ENCODE results near the gene TEX48. TPM values are rescaled to one million over a fixed set of nuclear protein-coding genes. Genes with fewer than 3 reads are reported as not detected.

TEX48 gene
- total RNA-seq, 1 experiment from 2014 or later = not detected

DNA sequence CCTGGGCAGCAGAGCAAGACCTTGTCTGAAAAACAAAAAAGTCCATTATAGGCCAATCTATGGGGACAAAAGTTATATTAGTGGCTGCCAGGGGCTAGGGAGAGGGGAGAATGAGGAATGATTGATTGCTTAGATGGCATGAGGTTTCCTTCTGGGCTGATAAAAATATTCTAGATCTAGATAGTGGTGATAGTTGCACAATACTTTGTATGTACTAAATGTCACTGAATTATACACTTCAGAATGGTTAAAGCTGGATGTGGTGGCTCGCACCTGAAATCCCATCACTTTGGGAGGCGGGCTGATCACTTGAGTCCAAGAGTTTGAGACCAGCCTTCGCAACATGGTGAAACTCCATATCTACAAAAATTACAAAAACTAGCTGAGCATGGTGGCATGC, 42.8 kb upstream of the TEX48 start:
- CTCF ChIA-PET = no interaction called here
- intact Hi-C loops (cut with micrococcal nuclease; ENCODE audit: unreplicated experiment) = no loop called here
- BruUV-seq (replicated peaks) = no TSS peak
- TF ChIP-seq CTCF (IDR thresholded peaks at IDR 0.05; ENCODE audit: unreplicated experiment) = no peak
- H3K4me3 Mint-ChIP-seq (ENCODE audit: low read depth, unreplicated experiment) = no peak overlapping the region
- no peaks in the 10 kb centered on the region for H3K27me3 Mint-ChIP-seq (ENCODE audit: unreplicated experiment)
- DNase-seq = no peak
- H3K36me3 Mint-ChIP-seq (ENCODE audit: insufficient read depth, unreplicated experiment) = peaks cover 6% of the 10 kb centered on the region
- peaks cover 10% of the 10 kb centered on the region for H3K4me1 Mint-ChIP-seq (ENCODE audit: low read depth, unreplicated experiment)
- no peak overlapping the region for H3K27ac Mint-ChIP-seq (ENCODE audit: unreplicated experiment)
- H3K9me3 Mint-ChIP-seq (ENCODE audit: low read depth, unreplicated experiment) = no peaks in the 10 kb centered on the region

GRCh38 chr9:114723931-114724330, 41.9 kb upstream of the TEX48 start:
- no peak for DNase-seq
- no peaks in the 10 kb centered on the region for H3K9me3 Mint-ChIP-seq (ENCODE audit: low read depth, unreplicated experiment)
- H3K27ac Mint-ChIP-seq (ENCODE audit: unreplicated experiment) = no peak overlapping the region
- H3K36me3 Mint-ChIP-seq (ENCODE audit: insufficient read depth, unreplicated experiment) = peaks cover 6% of the 10 kb centered on the region
- no peaks in the 10 kb centered on the region for H3K27me3 Mint-ChIP-seq (ENCODE audit: unreplicated experiment)
- CTCF ChIA-PET = interaction anchor here (0.6 kb wide), 1 partner anchor 43 kb away, joined by 3 read pairs; no protein-coding TSS in a partner anchor
- BruUV-seq (replicated peaks) = no TSS peak
- H3K4me1 Mint-ChIP-seq (ENCODE audit: low read depth, unreplicated experiment) = peaks cover 17% of the 10 kb centered on the region
- TF ChIP-seq CTCF (IDR thresholded peaks at IDR 0.05; ENCODE audit: unreplicated experiment) = no peak
- H3K4me3 Mint-ChIP-seq (ENCODE audit: low read depth, unreplicated experiment) = no peak overlapping the region
- intact Hi-C loops (cut with micrococcal nuclease; ENCODE audit: unreplicated experiment) = no loop called here

DNA sequence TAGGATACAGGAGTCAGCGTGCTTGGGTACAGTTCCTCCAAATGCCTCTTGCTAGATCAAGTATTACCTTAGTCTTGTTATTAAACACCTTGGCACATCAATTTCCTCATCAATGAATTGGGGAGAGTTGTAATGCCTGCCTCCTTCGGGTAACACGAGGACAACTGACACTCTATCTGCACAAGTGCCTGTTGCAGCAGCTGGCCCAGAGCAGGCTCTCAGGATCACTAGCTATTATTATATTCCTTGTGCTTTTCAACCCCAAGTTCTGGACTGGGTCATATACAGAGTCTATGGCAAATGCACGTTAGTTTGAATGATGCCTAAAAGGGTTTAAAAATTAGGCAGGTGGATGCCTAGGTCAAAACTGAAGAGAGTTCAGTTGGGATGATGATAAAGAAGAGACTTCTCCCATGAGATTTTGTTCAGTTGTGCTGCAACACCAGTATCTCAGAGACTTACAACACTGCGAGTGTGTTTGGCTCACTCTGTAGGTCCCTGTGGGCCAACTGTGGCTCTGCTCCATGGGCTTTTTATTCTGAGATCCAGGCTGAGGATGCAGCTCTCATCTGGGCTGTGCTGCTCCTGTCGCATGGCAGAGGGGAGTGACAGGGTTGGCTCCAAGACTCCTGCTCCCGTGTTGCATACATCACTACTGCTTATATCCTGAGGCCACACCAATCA, 41.1 kb upstream of the TEX48 start:
- Mint-ChIP-seq H3K9me3 (ENCODE audit: low read depth, unreplicated experiment) (peaks cover 4% of the 10 kb centered on the region), H3K4me3 (ENCODE audit: low read depth, unreplicated experiment) (no peak overlapping the region), H3K4me1 (ENCODE audit: low read depth, unreplicated experiment) (peaks cover 25% of the 10 kb centered on the region), H3K27ac (ENCODE audit: unreplicated experiment) (no peak overlapping the region), H3K36me3 (ENCODE audit: insufficient read depth, unreplicated experiment) (peaks cover 6% of the 10 kb centered on the region), H3K27me3 (ENCODE audit: unreplicated experiment) (peaks cover 6% of the 10 kb centered on the region)
- intact Hi-C loops (cut with micrococcal nuclease; ENCODE audit: unreplicated experiment) = no loop called here
- no peak for DNase-seq
- CTCF ChIA-PET = no interaction called here
- no TSS peak for BruUV-seq (replicated peaks)
- TF ChIP-seq CTCF (IDR thresholded peaks at IDR 0.05; ENCODE audit: unreplicated experiment) = no peak

- intact Hi-C loops (cut with micrococcal nuclease; ENCODE audit: unreplicated experiment) = no loop called here
- CTCF ChIA-PET = interaction anchor here (1.2 kb wide), 1 partner anchor 185 kb away, joined by 3 read pairs; no protein-coding TSS in a partner anchor
- no peak for DNase-seq
- no TSS peak for BruUV-seq (replicated peaks)
- peaks cover 6% of the 10 kb centered on the region for H3K36me3 Mint-ChIP-seq (ENCODE audit: insufficient read depth, unreplicated experiment)
- H3K9me3 Mint-ChIP-seq (ENCODE audit: low read depth, unreplicated experiment) = peaks cover 6% of the 10 kb centered on the region
- no peak overlapping the region for H3K4me3 Mint-ChIP-seq (ENCODE audit: low read depth, unreplicated experiment)
- peaks cover 30% of the 10 kb centered on the region for H3K4me1 Mint-ChIP-seq (ENCODE audit: low read depth, unreplicated experiment)
- H3K27ac Mint-ChIP-seq (ENCODE audit: unreplicated experiment) = no peak overlapping the region
- TF ChIP-seq CTCF (IDR thresholded peaks at IDR 0.05; ENCODE audit: unreplicated experiment) = no peak
- peaks cover 13% of the 10 kb centered on the region for H3K27me3 Mint-ChIP-seq (ENCODE audit: unreplicated experiment)
Observed at GRCh38 chr9:114722081-114722621, 40.2 kb upstream of the TEX48 start.

All from Calu3 (cell line).